H1 (cell line): ENCODE data around the gene VEZT. TPM values are rescaled to one million over a fixed set of nuclear protein-coding genes. Genes with fewer than 3 reads are reported as not detected.

Experiments used
- ATF2 ChIP-seq: IDR thresholded peaks from 2 replicates; pipeline ENCODE4 v1.6.1; 2012; ENCODE audit warnings: low read length, inconsistent platforms
- CBX5 ChIP-seq: fragments of 300-800, 300-1000 bp; sonication (generic); IDR thresholded peaks from 2 replicates; pipeline ENCODE4 v1.7.1; 2016; ENCODE audit warnings: antibody characterized with exemption, low read length, low read depth
- GTF2F1 ChIP-seq: IDR thresholded peaks from 2 replicates; pipeline ENCODE4 v1.6.1; 2012; ENCODE audit warnings: low read depth, low read length, improper control_type of control experiment, borderline replicate concordance
- polyA plus RNA-seq, 7 experiments: library from polyadenylated mRNA; depleted of rRNA in 3 of 7; stranded (reverse) in 5 of 7; unstranded in 2 of 7; fragments of >200 nt in 5 of 7; fragments of 200-250 nt in 2 of 7; gene quantifications; 1 replicate in 5 of 7; 2 replicates in 1 of 7; 4 replicates in 1 of 7; pipeline versions ENCODE4 v1.2.1 to v1.2.3, GENCODE V29; 2011 to 2013; ENCODE audit warnings: missing spikeins in 2 of 7, mixed read lengths in 2 of 7
- total RNA-seq: library from RNA; stranded (reverse); fragmentation: NEBNext Ultra II Directional; extraction: Animal tissue kit (Norgen Biotek cat#: 25700); gene quantifications from 2 replicates; pipeline ENCODE4 v1.2.1, GENCODE V29; 2021

VEZT gene
- total and polyA plus RNA-seq, 2 of the 8 experiments (the other 6 are each of a cell fraction or from before 2014, with no cell fraction given) = 44.0 to 56.1 TPM

GRCh38 chr12:95185072-95185471 lies 32.5 kb upstream of the VEZT start (continued):
- TF ChIP-seq ATF2 (no peak), CBX5 (no peak), GTF2F1 (no peak)
